Gastrocnemius medialis (tissue), 4 donors: ENCODE measurements around the gene GRK1. TPM values are rescaled to one million over a fixed set of nuclear protein-coding genes. Genes with fewer than 3 reads are reported as not detected.

Experiments
- ATAC-seq, 2 donors: fragments of 150-250 bp; one replicate each; pipeline ENCODE4 v1.9.1; 2016
- DNase-seq, 2 donors: peaks; one replicate each; pipeline ENCODE4 v3.0.0-alpha.2; 2019
- H3K27ac ChIP-seq, 4 donors: fragments of 200-600 bp; sonication (generic); 1 replicate in 1 of 4; 2 replicates in 3 of 4; pipeline ENCODE4 v1.5.1; 2016 to 2018; ENCODE audit warnings: mild to moderate bottlenecking in 2 of 4, moderate library complexity in 1 of 4
- H3K27me3 ChIP-seq, 3 donors: fragments of 200-600 bp; sonication (generic) in 2 of 3; 1 replicate in 1 of 3; 2 replicates in 2 of 3; pipeline versions ENCODE4 v1.5.1 to v1.6.0; 2016 to 2019; ENCODE audit warnings: mild to moderate bottlenecking in 1 of 3, moderate library complexity in 1 of 3
- H3K36me3 ChIP-seq, 2 donors: fragments of 200-600 bp; sonication (generic) in 1 of 2; one replicate each; pipeline ENCODE4 v1.5.1; 2017 to 2018
- H3K4me1 ChIP-seq, 2 donors: fragments of 200-600 bp; sonication (generic) in 1 of 2; one replicate each; pipeline ENCODE4 v1.5.1; 2016 to 2017; ENCODE audit warnings: mild to moderate bottlenecking in 2 of 2
- H3K4me3 ChIP-seq, 4 donors: fragments of 200-600 bp; sonication (generic) in 3 of 4; 1 replicate in 1 of 4; 2 replicates in 3 of 4; pipeline ENCODE4 v1.5.1; 2016 to 2019; ENCODE audit warnings: mild to moderate bottlenecking in 2 of 4
- H3K9me3 ChIP-seq, 3 donors: fragments of 200-600 bp; sonication (generic) in 2 of 3; 1 replicate in 1 of 3; 2 replicates in 2 of 3; pipeline ENCODE4 v1.5.1; 2016 to 2019
- CTCF ChIP-seq, 5 experiments: fragments of 450-650 bp in 3 of 5; fragments of 200-600 bp in 2 of 5; sonication (generic) in 2 of 5; IDR thresholded peaks in 4 of 5; conservative IDR thresholded peaks in 1 of 5; 1 replicate in 4 of 5; 2 replicates in 1 of 5; pipeline ENCODE4 v1.5.1; 2016 to 2019; ENCODE audit warnings: antibody characterized with exemption in 5 of 5, mild to moderate bottlenecking in 3 of 5, moderate library complexity in 3 of 5
- POLR2A ChIP-seq, 2 donors: fragments of 450-650 bp; IDR thresholded peaks; one replicate each; pipeline ENCODE4 v1.6.1; 2017; ENCODE audit warnings: antibody characterized with exemption in 2 of 2, mild to moderate bottlenecking in 2 of 2, moderate library complexity in 2 of 2
- in situ Hi-C, 4 donors: fragments of 200-750 bp; cut with MboI; loops; one replicate each; pipeline versions ENCODE4 v1.15.0 to v1.8.0; 2017; ENCODE audit warnings: low sequenced_read_pairs in 4 of 4
- intact Hi-C: fragments of 100-400 bp; cut with DNase I; formaldehyde crosslinking; loops from one replicate; pipeline ENCODE4 v1.15.1; 2023; ENCODE audit warnings: low total_unique reads
- total RNA-seq, 4 donors: library from RNA; depleted of rRNA; stranded (reverse); fragments of >200 nt; gene quantifications; one replicate each; pipeline versions ENCODE4 v1.1.0 to v1.2.3, GENCODE V29; 2016

Gene GRK1
- total RNA-seq, 4 donors from 2014 or later: 0.10 TPM; not detected in 3

GRCh38 chr13:113748862-113749451 is 81.9 kb downstream of the GRK1 start:
- intact Hi-C loops: no loop called here
- no peak overlapping the region for H3K4me3 ChIP-seq
- no peak for DNase-seq
- H3K27me3 ChIP-seq: no peaks in the 10 kb centered on the region
- no peaks in the 10 kb centered on the region for H3K4me1 ChIP-seq
- no peak overlapping the region for H3K27ac ChIP-seq
- TF ChIP-seq POLR2A (IDR thresholded peaks at IDR 0.05): no peak
- no peak for TF ChIP-seq CTCF (IDR thresholded peaks at IDR 0.05 in 4 of 5, conservative IDR thresholded peaks at IDR 0.05 in 1 of 5)
- no peaks in the 10 kb centered on the region for H3K36me3 ChIP-seq
- H3K9me3 ChIP-seq: no peaks in the 10 kb centered on the region
- ATAC-seq: no peak
- in situ Hi-C loops: no loop called here

DNA sequence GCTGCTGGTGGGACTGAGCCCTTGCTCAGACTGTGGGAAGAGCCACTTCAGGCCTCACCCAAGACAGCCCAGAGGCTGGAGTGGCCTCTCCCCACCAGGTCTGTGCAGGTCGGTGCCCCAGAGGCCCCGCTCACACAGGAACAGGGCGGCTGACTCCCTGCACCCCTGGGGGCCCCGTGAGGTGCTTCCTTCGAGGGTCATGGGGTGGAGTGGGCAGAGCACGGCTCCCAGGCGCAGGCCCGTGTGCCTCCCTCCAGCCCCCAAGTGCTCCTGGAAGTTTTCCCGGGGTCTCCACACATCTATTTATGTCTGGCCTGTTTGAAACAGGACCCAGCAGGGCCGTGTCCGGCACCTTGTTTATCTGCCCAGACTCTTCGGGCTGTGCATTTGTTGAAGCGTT is 82.5 kb downstream of the GRK1 start:
- DNase-seq (no peak), ATAC-seq (no peak)
- Histone ChIP-seq H3K4me1 (no peaks in the 10 kb centered on the region), H3K27ac (no peak overlapping the region), H3K27me3 (peaks cover 0 to under 1% (median 0%) of the 10 kb centered on the region in 3 donors), H3K36me3 (no peaks in the 10 kb centered on the region), H3K9me3 (no peaks in the 10 kb centered on the region), H3K4me3 (no peak overlapping the region)
- intact Hi-C loops: no loop called here
- TF ChIP-seq CTCF (IDR thresholded peaks at IDR 0.05 in 4 of 5, conservative IDR thresholded peaks at IDR 0.05 in 1 of 5): no peak
- no peak for TF ChIP-seq POLR2A (IDR thresholded peaks at IDR 0.05)
- in situ Hi-C loops: no loop called here

DNA sequence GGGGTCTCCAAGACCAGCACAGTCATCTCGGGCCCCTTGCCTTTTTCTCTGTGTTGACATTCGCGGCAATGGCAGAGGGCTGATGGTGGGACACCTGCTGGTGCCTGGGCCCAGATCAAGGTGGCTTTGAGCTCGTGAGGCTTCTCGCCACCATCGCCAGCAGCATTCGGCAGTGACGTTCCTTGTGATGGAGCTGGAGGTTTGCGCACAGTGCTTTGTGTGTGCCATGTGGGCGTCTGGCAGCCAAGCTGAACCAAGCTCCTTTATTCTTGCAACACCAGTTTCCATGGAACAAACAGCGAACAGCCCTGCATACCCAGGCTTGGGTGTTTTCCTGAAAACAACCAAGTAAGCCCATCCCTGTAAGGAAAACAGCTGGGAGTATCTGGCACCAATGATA is 82.9 kb downstream of the GRK1 start:
- in situ Hi-C loops (no loop called here), intact Hi-C loops (no loop called here)
- peaks cover 0 to 4% (median 0%) of the 10 kb centered on the region in 3 donors for H3K27me3 ChIP-seq
- H3K27ac ChIP-seq: no peak overlapping the region
- no peak overlapping the region for H3K4me3 ChIP-seq
- ATAC-seq: no peak
- no peaks in the 10 kb centered on the region for H3K4me1 ChIP-seq
- DNase-seq: no peak
- no peaks in the 10 kb centered on the region for H3K9me3 ChIP-seq
- TF ChIP-seq POLR2A (IDR thresholded peaks at IDR 0.05): no peak
- no peak for TF ChIP-seq CTCF (IDR thresholded peaks at IDR 0.05 in 4 of 5, conservative IDR thresholded peaks at IDR 0.05 in 1 of 5)
- H3K36me3 ChIP-seq: no peaks in the 10 kb centered on the region

GRCh38 chr13:113750554-113751399 is 83.8 kb downstream of the GRK1 start:
- TF ChIP-seq POLR2A (IDR thresholded peaks at IDR 0.05): no peak
- TF ChIP-seq CTCF (IDR thresholded peaks at IDR 0.05 in 4 of 5, conservative IDR thresholded peaks at IDR 0.05 in 1 of 5): no peak
- no peak for ATAC-seq
- Histone ChIP-seq H3K36me3 (no peaks in the 10 kb centered on the region), H3K4me1 (no peaks in the 10 kb centered on the region), H3K4me3 (no peak overlapping the region), H3K27me3 (peaks cover 0 to 4% (median 4%) of the 10 kb centered on the region in 3 donors), H3K27ac (no peak overlapping the region), H3K9me3 (no peaks in the 10 kb centered on the region)
- DNase-seq: no peak
- in situ Hi-C loops (no loop called here), intact Hi-C loops (no loop called here)
